ENCODE data around the gene PLPP4. TPM values are rescaled to one million over a fixed set of nuclear protein-coding genes. Genes with fewer than 3 reads are reported as not detected.

PLPP4 gene
- total and polyA plus RNA-seq, 11 donors = 0.29 TPM; not detected in 10

DNA sequence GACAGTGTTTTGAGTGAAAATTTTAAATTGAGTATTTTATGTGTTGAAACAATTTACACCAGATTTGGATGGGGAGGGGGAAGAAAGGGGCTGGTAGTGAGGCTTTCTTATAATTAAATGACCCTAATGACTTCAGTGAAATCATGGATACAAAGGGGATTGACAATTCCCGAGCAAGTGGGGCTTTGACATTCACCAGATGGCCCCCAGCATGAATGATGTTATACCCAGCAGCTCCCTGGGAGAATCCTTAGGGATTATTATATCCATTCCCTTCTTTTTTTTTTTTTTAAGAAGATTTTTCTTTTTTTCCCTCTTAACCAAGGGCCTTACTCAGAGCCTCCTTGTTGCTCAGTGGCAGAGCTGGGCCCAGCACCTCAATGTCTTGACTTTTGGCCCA is 17.9 kb downstream of the PLPP4 start:
- Histone ChIP-seq H3K27me3 (peaks cover 0 to 5% (median 0%) of the 10 kb centered on the region in 9 donors), H3K36me3 (no peaks in the 10 kb centered on the region), H3K4me3 (no peak overlapping the region), H3K9me3 (peaks cover 0 to 22% (median 2%) of the 10 kb centered on the region in 12 donors), H3K4me1 (no peaks in the 10 kb centered on the region), H3K27ac (no peak overlapping the region)
- 29 to 36% (median 35%) methylated on average over 1 of the region's 1 CpG for WGBS, 4 donors
- DNase-seq (no peak), ATAC-seq (no peak)
- intact Hi-C loops (cut with DNase I) = no loop called here
- no peak for TF ChIP-seq POLR2A (IDR thresholded peaks at IDR 0.05)
- TF ChIP-seq, protein P1, sequence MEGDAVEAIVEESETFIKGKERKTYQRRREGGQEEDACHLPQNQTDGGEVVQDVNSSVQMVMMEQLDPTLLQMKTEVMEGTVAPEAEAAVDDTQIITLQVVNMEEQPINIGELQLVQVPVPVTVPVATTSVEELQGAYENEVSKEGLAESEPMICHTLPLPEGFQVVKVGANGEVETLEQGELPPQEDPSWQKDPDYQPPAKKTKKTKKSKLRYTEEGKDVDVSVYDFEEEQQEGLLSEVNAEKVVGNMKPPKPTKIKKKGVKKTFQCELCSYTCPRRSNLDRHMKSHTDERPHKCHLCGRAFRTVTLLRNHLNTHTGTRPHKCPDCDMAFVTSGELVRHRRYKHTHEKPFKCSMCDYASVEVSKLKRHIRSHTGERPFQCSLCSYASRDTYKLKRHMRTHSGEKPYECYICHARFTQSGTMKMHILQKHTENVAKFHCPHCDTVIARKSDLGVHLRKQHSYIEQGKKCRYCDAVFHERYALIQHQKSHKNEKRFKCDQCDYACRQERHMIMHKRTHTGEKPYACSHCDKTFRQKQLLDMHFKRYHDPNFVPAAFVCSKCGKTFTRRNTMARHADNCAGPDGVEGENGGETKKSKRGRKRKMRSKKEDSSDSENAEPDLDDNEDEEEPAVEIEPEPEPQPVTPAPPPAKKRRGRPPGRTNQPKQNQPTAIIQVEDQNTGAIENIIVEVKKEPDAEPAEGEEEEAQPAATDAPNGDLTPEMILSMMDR (IDR thresholded peaks at IDR 0.05) = no peak

DNA sequence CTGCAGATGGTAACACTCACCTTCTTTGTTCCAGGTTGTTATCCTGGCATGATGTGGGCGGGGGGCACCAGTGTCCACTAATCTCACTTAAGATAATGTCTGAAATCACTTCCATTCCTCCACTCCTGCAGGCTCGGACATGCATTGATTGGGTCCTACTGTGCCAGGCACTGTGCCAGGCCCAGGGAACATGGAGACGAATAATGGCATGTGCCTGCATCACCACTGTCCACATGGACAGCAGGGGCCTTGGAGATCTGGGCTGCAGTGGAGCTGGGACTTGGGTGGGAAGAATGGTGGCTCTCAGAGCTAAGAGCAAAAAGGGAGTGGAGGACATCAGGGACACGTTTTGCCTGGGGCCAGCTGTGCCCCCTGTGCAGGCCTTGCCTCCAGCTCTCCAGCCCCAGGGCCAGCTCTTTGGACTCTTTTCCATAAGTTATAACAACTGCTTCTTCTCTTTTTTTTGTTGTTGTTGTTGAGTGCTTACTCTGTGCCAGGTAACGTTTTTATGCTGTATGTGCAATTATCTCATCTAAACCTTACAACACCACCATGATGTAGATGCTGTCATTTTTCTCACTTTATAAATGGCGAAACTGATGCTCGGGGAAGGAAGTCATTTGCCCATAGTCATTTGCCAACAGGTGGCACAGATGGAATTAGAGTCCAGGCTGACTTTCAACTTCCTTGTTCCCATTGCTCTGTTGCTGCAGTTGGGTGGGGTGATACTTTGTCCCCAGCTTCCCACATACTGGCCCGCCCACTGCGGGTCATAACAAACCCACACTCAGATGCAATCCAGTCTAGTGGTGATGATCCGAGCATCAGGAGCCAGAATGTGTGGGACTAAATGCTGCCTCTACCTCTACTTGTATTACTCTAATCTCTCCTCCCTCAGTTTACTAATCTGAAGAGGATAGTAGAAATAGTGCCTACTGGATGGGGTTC is 19.1 kb downstream of the PLPP4 start:
- H3K9me3 ChIP-seq = peaks cover 0 to 15% (median 2%) of the 10 kb centered on the region in 12 donors
- ATAC-seq (no peak), DNase-seq (no peak)
- H3K36me3 ChIP-seq = no peaks in the 10 kb centered on the region
- H3K27ac ChIP-seq = no peak overlapping the region
- no peak overlapping the region for H3K4me3 ChIP-seq
- H3K27me3 ChIP-seq = peaks cover 0 to 5% (median 0%) of the 10 kb centered on the region in 9 donors
- intact Hi-C loops (cut with DNase I) = no loop called here
- TF ChIP-seq, protein P1 (IDR thresholded peaks at IDR 0.05) = no peak
- TF ChIP-seq POLR2A (IDR thresholded peaks at IDR 0.05) = no peak
- 77 to 79% (median 78%) methylated on average over 9 to 10 of the region's 10 CpGs for WGBS, 4 donors
- H3K4me1 ChIP-seq = no peaks in the 10 kb centered on the region

DNA sequence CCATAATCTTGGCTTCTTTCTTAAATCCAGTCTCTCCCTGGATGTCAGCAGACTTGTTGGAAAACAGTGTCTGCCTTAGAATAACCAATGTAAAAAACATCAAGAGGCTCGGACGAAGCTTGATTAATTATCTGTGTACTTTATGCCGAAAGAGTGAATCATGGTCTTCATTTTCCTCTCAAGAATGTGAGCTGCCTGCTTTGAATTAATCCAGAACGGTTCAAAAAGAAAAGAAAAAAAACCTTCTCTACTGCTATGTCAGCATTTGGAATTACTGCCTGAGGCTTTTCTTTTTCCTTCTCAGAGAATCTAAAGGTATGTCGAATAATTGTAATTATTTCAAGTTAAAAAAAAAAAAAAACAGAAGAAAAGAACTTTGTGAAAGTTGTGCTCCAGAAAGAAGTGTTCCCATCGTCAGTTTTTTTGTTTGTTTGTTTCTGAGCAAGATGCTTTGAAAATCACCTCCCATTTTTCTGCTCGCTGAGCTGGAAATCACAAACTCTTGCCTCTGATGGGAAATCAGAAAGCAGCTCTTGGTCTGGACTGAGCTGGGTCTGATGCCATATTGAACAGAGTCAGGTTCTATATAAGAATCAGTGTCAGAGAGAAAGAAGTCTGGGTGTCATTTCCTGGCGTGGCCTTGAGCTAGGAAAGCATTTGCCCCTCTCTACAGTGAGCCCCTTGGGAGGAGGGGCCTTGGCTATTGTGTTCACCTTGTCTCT is 20.2 kb downstream of the PLPP4 start:
- Histone ChIP-seq H3K4me1 (no peaks in the 10 kb centered on the region), H3K9me3 (peaks cover 0 to 5% (median 0%) of the 10 kb centered on the region in 12 donors), H3K36me3 (no peaks in the 10 kb centered on the region), H3K27ac (no peak overlapping the region), H3K27me3 (peaks cover 0 to 5% (median 0%) of the 10 kb centered on the region in 9 donors), H3K4me3 (no peak overlapping the region)
- TF ChIP-seq, protein P1 (IDR thresholded peaks at IDR 0.05) = no peak
- TF ChIP-seq POLR2A (IDR thresholded peaks at IDR 0.05) = no peak
- no peak for DNase-seq
- WGBS, 4 donors = 54 to 64% (median 57%) methylated on average over 8 of the region's 8 CpGs
- ATAC-seq = no peak
- intact Hi-C loops (cut with DNase I) = no loop called here

DNA sequence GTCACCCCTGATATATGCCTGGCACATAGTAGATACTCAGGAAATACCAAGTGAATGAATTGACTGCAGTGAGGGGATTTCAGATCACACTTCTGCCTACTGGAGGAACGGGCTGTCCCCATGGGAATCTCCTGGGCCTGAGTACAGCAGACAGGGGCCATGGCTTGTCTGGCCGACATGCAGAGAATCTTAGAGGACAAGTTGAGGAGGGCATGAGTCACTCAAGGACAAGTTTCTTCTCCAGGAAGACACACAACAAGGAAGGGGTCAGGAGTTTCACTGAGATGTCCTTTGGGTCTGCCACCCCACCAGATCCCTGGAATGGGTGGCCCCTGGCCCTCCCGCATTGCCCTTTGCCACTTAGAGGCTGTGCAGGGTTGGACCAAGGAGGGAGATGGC is 20.7 kb downstream of the PLPP4 start:
- peaks cover 0 to 11% (median 0%) of the 10 kb centered on the region in 12 donors for H3K9me3 ChIP-seq
- no peaks in the 10 kb centered on the region for H3K4me1 ChIP-seq
- H3K36me3 ChIP-seq = no peaks in the 10 kb centered on the region
- intact Hi-C loops (cut with DNase I) = no loop called here
- no peak for TF ChIP-seq POLR2A (IDR thresholded peaks at IDR 0.05)
- TF ChIP-seq, protein P1 (IDR thresholded peaks at IDR 0.05) = no peak
- 57 to 77% (median 66%) methylated on average over 2 to 3 of the region's 3 CpGs for WGBS, 4 donors
- H3K4me3 ChIP-seq = no peak overlapping the region
- no peak for ATAC-seq
- no peak overlapping the region for H3K27ac ChIP-seq
- DNase-seq = no peak
- peaks cover 0 to 5% (median 0%) of the 10 kb centered on the region in 9 donors for H3K27me3 ChIP-seq
